GM12878 (cell line): ENCODE data around the gene DTD1. TPM values are rescaled to one million over a fixed set of nuclear protein-coding genes. Genes with fewer than 3 reads are reported as not detected.

Experiments used
- ATAC-seq: fragments of 200-7000 bp; cut with Tn5 transposase; 3 replicates; pipeline ENCODE4 v1.9.1; 2020; ENCODE audit warnings: mild to moderate bottlenecking, moderate library complexity
- BruUV-seq: library from RNA; stranded (reverse); fragments of 400-500 nt; replicated peaks from 2 replicates; lab custom pipeline; 2021; lab: Mats Ljungman, UMichigan
- CTCF ChIA-PET: fragments of 300-600 bp; sonication (Branson Sonifier 250); formaldehyde crosslinking; extraction: SDS; loops from one replicate; lab custom pipeline; 2021; ENCODE audit warnings: inconsistent platforms; lab: Yijun Ruan, JAX
- POLR2A ChIA-PET: fragments of 350-600 bp; formaldehyde crosslinking; extraction: SDS; loops from one replicate; lab custom pipeline; 2021; ENCODE audit warnings: inconsistent platforms; lab: Charles Lee
- RAD21 ChIA-PET: fragments of 300-600 bp; sonication (Branson Sonifier 250); formaldehyde crosslinking; loops from one replicate; lab custom pipeline; 2023; ENCODE audit warnings: antibody characterized with exemption; ENCODE audit not compliant: unreplicated experiment; lab: Charles Lee
- SMC1A ChIA-PET: fragments of 300-600 bp; sonication (Branson Sonifier 250); formaldehyde crosslinking; loops from one replicate; lab custom pipeline; 2023; ENCODE audit not compliant: unreplicated experiment, uncharacterized antibody; lab: Charles Lee
- DNase-seq: peaks from one replicate; pipeline ENCODE4 v3.0.0-alpha.2; 2011; ENCODE audit warnings: low read depth, low spot score
- FAIRE-seq: peaks from 3 replicates; lab custom pipeline; 2011; peaks lifted over from hg19 to GRCh38; lab: Jason Lieb, UNC
- H2AFZ ChIP-seq: 2 replicates; pipeline ENCODE4 v1.6.0; 2011; ENCODE audit warnings: low read depth, low read length, control low read depth; ENCODE audit not compliant: control insufficient read depth
- H3K27ac ChIP-seq: 2 replicates; pipeline ENCODE4 v1.5.1; 2011; ENCODE audit warnings: control low read depth; ENCODE audit not compliant: control insufficient read depth, insufficient read depth
- H3K27me3 ChIP-seq, 2 experiments: replicated peaks in 1 of 2; 2 replicates each; pipeline versions ENCODE4 v1.6.0 to v1.6.1; 2011; ENCODE audit warnings: low read length in 1 of 2; ENCODE audit not compliant: control insufficient read depth in 2 of 2, insufficient read depth in 2 of 2
- H3K36me3 ChIP-seq, 2 experiments: 2 replicates each; pipeline ENCODE4 v1.5.1; 2011; ENCODE audit warnings: low read length in 1 of 2; ENCODE audit not compliant: control insufficient read depth in 2 of 2, insufficient read depth in 2 of 2
- H3K4me1 ChIP-seq: 2 replicates; pipeline ENCODE4 v1.6.1; 2011; ENCODE audit warnings: mild to moderate bottlenecking, low read length, moderate library complexity, mixed read lengths; ENCODE audit not compliant: control insufficient read depth, insufficient read depth
- H3K4me2 ChIP-seq: 2 replicates; pipeline ENCODE4 v1.6.0; 2011; ENCODE audit warnings: control low read depth; ENCODE audit not compliant: control insufficient read depth, insufficient read depth
- H3K4me3 ChIP-seq: fragments of 200-600 bp; sonication (generic); 2 replicates; pipeline ENCODE4 v1.5.1; 2016
- H3K79me2 ChIP-seq: 2 replicates; pipeline ENCODE4 v1.6.0; 2011; ENCODE audit warnings: low read length; ENCODE audit not compliant: control insufficient read depth, insufficient read depth
- H3K9ac ChIP-seq: 2 replicates; pipeline ENCODE4 v1.8.0; 2011; ENCODE audit warnings: low read length, control low read depth, mixed read lengths; ENCODE audit not compliant: control insufficient read depth, insufficient read depth
- H3K9me3 ChIP-seq: replicated peaks from 3 replicates; pipeline ENCODE4 v1.5.1; 2011; ENCODE audit warnings: mild to moderate bottlenecking, low read length; ENCODE audit not compliant: control insufficient read depth, insufficient read depth
- H4K20me1 ChIP-seq: 2 replicates; pipeline ENCODE4 v1.6.0; 2011; ENCODE audit not compliant: control insufficient read depth, insufficient read depth
- BACH1 ChIP-seq: fragments of 450-650 bp; IDR thresholded peaks from 2 replicates; pipeline ENCODE4 v1.6.1; 2017; ENCODE audit warnings: mild to moderate bottlenecking, borderline replicate concordance
- BCL3 ChIP-seq: IDR thresholded peaks from 2 replicates; pipeline ENCODE4 v1.6.1; 2011; ENCODE audit warnings: borderline replicate concordance, low read depth, mild to moderate bottlenecking, moderate library complexity, low read length; ENCODE audit not compliant: insufficient read depth, poor library complexity, severe bottlenecking
- BCLAF1 ChIP-seq: fragments of 450-650 bp; IDR thresholded peaks from 2 replicates; pipeline ENCODE4 v1.6.1; 2017; ENCODE audit warnings: antibody characterized with exemption, mild to moderate bottlenecking, moderate library complexity
- CBX5 ChIP-seq: sonication (generic); IDR thresholded peaks from 2 replicates; pipeline ENCODE4 v1.6.1; 2016; ENCODE audit warnings: low read depth, moderate library complexity, mild to moderate bottlenecking, inconsistent platforms
- CREB1 ChIP-seq: IDR thresholded peaks from 2 replicates; pipeline ENCODE4 v1.6.1; 2012; ENCODE audit warnings: low read depth, mild to moderate bottlenecking, inconsistent platforms
- HSF1 ChIP-seq: fragments of 150-350 bp; IDR thresholded peaks from 2 replicates; pipeline ENCODE4 v1.6.1; 2014; ENCODE audit warnings: mild to moderate bottlenecking, low read depth, low read length
- LARP7 ChIP-seq: fragments of 450-650 bp; IDR thresholded peaks from 2 replicates; pipeline ENCODE4 v1.6.1; 2017; ENCODE audit warnings: mild to moderate bottlenecking
- MAX ChIP-seq: IDR thresholded peaks from 2 replicates; pipeline ENCODE4 v1.6.1; 2012; ENCODE audit warnings: low read depth, low read length, improper control_type of control experiment
- MTA2 ChIP-seq: fragments of 450-650 bp; IDR thresholded peaks from 2 replicates; pipeline ENCODE4 v1.6.1; 2016; ENCODE audit warnings: low read depth, mild to moderate bottlenecking, moderate library complexity
- NFYA ChIP-seq: IDR thresholded peaks from 2 replicates; pipeline ENCODE4 v1.6.1; 2011; ENCODE audit warnings: low read depth, mild to moderate bottlenecking, low read length, improper control_type of control experiment, borderline replicate concordance
- NR2C1 ChIP-seq: fragments of 450-650 bp; IDR thresholded peaks from 2 replicates; pipeline ENCODE4 v1.6.1; 2017; ENCODE audit warnings: antibody characterized with exemption, mild to moderate bottlenecking, moderate library complexity
- PBX3 ChIP-seq: IDR thresholded peaks from 2 replicates; pipeline ENCODE4 v1.6.1; 2011; ENCODE audit warnings: mild to moderate bottlenecking, low read depth, low read length, moderate library complexity; ENCODE audit not compliant: insufficient replicate concordance
- SUPT20H ChIP-seq: IDR thresholded peaks from 2 replicates; pipeline ENCODE4 v1.6.1; 2011; ENCODE audit warnings: low read depth, mild to moderate bottlenecking, low read length, moderate library complexity, borderline replicate concordance; ENCODE audit not compliant: control insufficient read depth
- USF1 ChIP-seq: IDR thresholded peaks from 2 replicates; pipeline ENCODE4 v1.6.1; 2011; ENCODE audit warnings: borderline replicate concordance, low read depth, mild to moderate bottlenecking, moderate library complexity, mixed read lengths, low read length; ENCODE audit not compliant: insufficient read depth; ENCODE audit errors: extremely low read length
- ZBED1 ChIP-seq: IDR thresholded peaks from 2 replicates; pipeline ENCODE4 v1.6.1; 2016; ENCODE audit warnings: borderline replicate concordance
- WGBS: methylation state at CpG from one replicate; pipeline ENCODE4 v1.1.6; 2016; ENCODE audit warnings: low lambda C conversion rate; ENCODE audit not compliant: insufficient replicate concordance, insufficient coverage; ENCODE audit errors: missing lambda C conversion rate; 5-methylcytosine and 5-hydroxymethylcytosine counted together
- in situ Hi-C: fragments of 300-500 bp; cut with MboI; formaldehyde crosslinking; loops from 9 replicates; pipeline ENCODE4 v1.14.3; 2018; ENCODE audit warnings: mixed read lengths
- intact Hi-C: fragments of 100-400 bp; cut with micrococcal nuclease; formaldehyde crosslinking; loops from one replicate; pipeline ENCODE4 v1.14.2; 2022; ENCODE audit not compliant: unreplicated experiment
- polyA plus RNA-seq, 11 experiments: library from polyadenylated mRNA; depleted of rRNA in 4 of 11; unstranded in 6 of 11; stranded (reverse) in 5 of 11; fragments of >200 nt; fragmentation: Nextera tagmentation in 4 of 11; fragmentation: Illumina TruSeq in 1 of 11; extraction: Ambion mirVana in 4 of 11; extraction: Trizol in 1 of 11; gene quantifications; 1 replicate in 1 of 11; 2 replicates in 10 of 11; pipeline versions ENCODE4 v1.2.1 to v1.2.3, GENCODE V29; 2011 to 2016; ENCODE audit warnings: inconsistent platforms in 2 of 11, missing spikeins in 2 of 11, low read depth in 1 of 11
- total RNA-seq, 4 experiments: library from RNA; depleted of rRNA in 3 of 4; stranded (reverse); fragments of >200 nt in 3 of 4; fragmentation: Illumina TruSeq in 1 of 4; extraction: Trizol in 1 of 4; gene quantifications; 2 replicates each; pipeline versions ENCODE4 v1.2.1 to v1.2.3, GENCODE V29; 2013 to 2021

DTD1 gene
- total and polyA plus RNA-seq, 10 of the 15 experiments (the other 5 are each of a cell fraction or from before 2014, with no cell fraction given) = 24.3 to 99.8 (median 63.3) TPM

- ChIA-PET CTCF (interaction anchor here (0.6 kb wide), 1 partner anchor 29 kb away, joined by 4 read pairs; no protein-coding TSS in a partner anchor), SMC1A (no interaction called here), RAD21 (no interaction called here), POLR2A (no interaction called here)
- H3K36me3 ChIP-seq = no peaks in the 10 kb centered on the region
- TF ChIP-seq MTA2 (no peak), ZBED1 (no peak), CBX5 (no peak), BCL3 (no peak), HSF1 (no peak), PBX3 (no peak), LARP7 (no peak), MAX (no peak), NFYA (no peak), BACH1 (no peak), CREB1 (no peak), BCLAF1 (no peak), SUPT20H (no peak), USF1 (no peak), NR2C1 (no peak)
- H3K4me2 ChIP-seq = no peak overlapping the region
- ATAC-seq (no peak), DNase-seq (no peak), FAIRE-seq (no peak)
- no peaks in the 10 kb centered on the region for H3K9me3 ChIP-seq
- H3K4me1 ChIP-seq = no peaks in the 10 kb centered on the region
- H3K27ac ChIP-seq = no peak overlapping the region
- no peaks in the 10 kb centered on the region for H3K27me3 ChIP-seq
- WGBS = 98% methylated on average over 3 of the region's 3 CpGs
- no peaks in the 10 kb centered on the region for H4K20me1 ChIP-seq
- H3K9ac ChIP-seq = no peak overlapping the region
- intact Hi-C loops (no loop called here), in situ Hi-C loops (no loop called here)
- no peak overlapping the region for H2AFZ ChIP-seq
- H3K79me2 ChIP-seq = no peaks in the 10 kb centered on the region
- BruUV-seq = no TSS peak
- H3K4me3 ChIP-seq = no peak overlapping the region
These were observed 100.8 kb downstream of the DTD1 start for GRCh38 chr20:18688676-18689075.
